HepG2 (cell line): ENCODE data around the gene XPO5. TPM values are rescaled to one million over a fixed set of nuclear protein-coding genes. Genes with fewer than 3 reads are reported as not detected.
A peak's percentile ranks its signal among the peaks of the same experiment; 100 is the strongest.

Source experiments
- KDM5A ChIP-seq: fragments of 200-600 bp; sonication (generic); IDR thresholded peaks from 2 replicates; pipeline ENCODE4 v1.7.0; 2018; ENCODE audit warnings: antibody characterized with exemption, mild to moderate bottlenecking, low read length, borderline replicate concordance
- TGIF2 ChIP-seq: IDR thresholded peaks from 2 replicates; pipeline ENCODE4 v1.6.1; 2016; ENCODE audit warnings: control low read depth, missing compliant biosample characterization
- U2AF2 ChIP-seq: fragments of 200-400 bp; formaldehyde crosslinking; IDR thresholded peaks from 2 replicates; pipeline ENCODE4 v1.6.1; 2017; ENCODE audit warnings: low read depth, mild to moderate bottlenecking, low read length
- ZBTB7A ChIP-seq: sonication (generic); formaldehyde crosslinking; IDR thresholded peaks from 2 replicates; pipeline ENCODE4 v1.8.0; 2022; ENCODE audit warnings: mild to moderate bottlenecking, missing genetic modification reagents
- ZIK1 ChIP-seq: sonication (generic); formaldehyde crosslinking; IDR thresholded peaks from 2 replicates; pipeline ENCODE4 v1.5.0; 2020; ENCODE audit warnings: mild to moderate bottlenecking, low read depth, missing genetic modification reagents, borderline replicate concordance
- ZMYM2 ChIP-seq: sonication (generic); formaldehyde crosslinking; IDR thresholded peaks from 2 replicates; pipeline ENCODE4 v1.8.0; 2022; ENCODE audit warnings: mild to moderate bottlenecking, missing genetic modification reagents
- polyA plus RNA-seq, 8 experiments: library from polyadenylated mRNA; depleted of rRNA in 3 of 8; stranded (reverse) in 7 of 8; unstranded in 1 of 8; fragments of >200 nt; fragmentation: Illumina TruSeq in 4 of 8; extraction: Trizol in 4 of 8; gene quantifications; 2 replicates each; pipeline versions ENCODE4 v1.2.1 to v1.2.3, GENCODE V29; 2011 to 2016; ENCODE audit warnings: low read depth in 4 of 8, missing spikeins in 1 of 8, mixed read lengths in 1 of 8; ENCODE audit not compliant: insufficient read depth in 1 of 8
- total RNA-seq, 5 experiments: library from RNA; depleted of rRNA; stranded (reverse); fragments of >200 nt; fragmentation: Illumina TruSeq; extraction: Trizol; gene quantifications; 2 replicates each; pipeline ENCODE4 v1.2.3, GENCODE V29; 2016; ENCODE audit warnings: low read depth in 1 of 5
- TF ChIP-seq, protein P1 (sequence below): IDR thresholded peaks from 2 replicates; pipeline ENCODE4 v1.6.1; 2016; ENCODE audit warnings: low read depth, control low read depth
- TF ChIP-seq, protein P2 (sequence below): sonication (generic); formaldehyde crosslinking; IDR thresholded peaks from 2 replicates; pipeline ENCODE4 v1.4.0; 2020; ENCODE audit warnings: mild to moderate bottlenecking, missing genetic modification reagents, borderline replicate concordance
- TF ChIP-seq, protein P3 (sequence below): sonication (generic); formaldehyde crosslinking; IDR thresholded peaks from 2 replicates; pipeline ENCODE4 v1.5.0; 2020; ENCODE audit warnings: mild to moderate bottlenecking, missing genetic modification reagents
- TF ChIP-seq, protein P4 (sequence below): sonication (generic); formaldehyde crosslinking; IDR thresholded peaks from 2 replicates; pipeline ENCODE4 v1.8.1; 2023; ENCODE audit warnings: mild to moderate bottlenecking, missing genetic modification reagents
- TF ChIP-seq, protein P5 (sequence below): IDR thresholded peaks from 2 replicates; pipeline ENCODE4 v1.6.1; 2018; ENCODE audit warnings: missing genetic modification reagents
- TF ChIP-seq, protein P6 (sequence below): sonication (generic); formaldehyde crosslinking; IDR thresholded peaks from 2 replicates; pipeline ENCODE4 v1.4.0; 2020; ENCODE audit warnings: mild to moderate bottlenecking, missing genetic modification reagents, borderline replicate concordance
- TF ChIP-seq, protein P7 (sequence below): sonication (generic); formaldehyde crosslinking; IDR thresholded peaks from 2 replicates; pipeline ENCODE4 v1.8.0; 2022; ENCODE audit warnings: missing genetic modification reagents, low read depth, mild to moderate bottlenecking, borderline replicate concordance

The XPO5 gene
- total and polyA plus RNA-seq, 2 of the 13 experiments (the other 11 are each of a cell fraction or from before 2014, with no cell fraction given): 52.2 to 68.0 TPM

DNA sequence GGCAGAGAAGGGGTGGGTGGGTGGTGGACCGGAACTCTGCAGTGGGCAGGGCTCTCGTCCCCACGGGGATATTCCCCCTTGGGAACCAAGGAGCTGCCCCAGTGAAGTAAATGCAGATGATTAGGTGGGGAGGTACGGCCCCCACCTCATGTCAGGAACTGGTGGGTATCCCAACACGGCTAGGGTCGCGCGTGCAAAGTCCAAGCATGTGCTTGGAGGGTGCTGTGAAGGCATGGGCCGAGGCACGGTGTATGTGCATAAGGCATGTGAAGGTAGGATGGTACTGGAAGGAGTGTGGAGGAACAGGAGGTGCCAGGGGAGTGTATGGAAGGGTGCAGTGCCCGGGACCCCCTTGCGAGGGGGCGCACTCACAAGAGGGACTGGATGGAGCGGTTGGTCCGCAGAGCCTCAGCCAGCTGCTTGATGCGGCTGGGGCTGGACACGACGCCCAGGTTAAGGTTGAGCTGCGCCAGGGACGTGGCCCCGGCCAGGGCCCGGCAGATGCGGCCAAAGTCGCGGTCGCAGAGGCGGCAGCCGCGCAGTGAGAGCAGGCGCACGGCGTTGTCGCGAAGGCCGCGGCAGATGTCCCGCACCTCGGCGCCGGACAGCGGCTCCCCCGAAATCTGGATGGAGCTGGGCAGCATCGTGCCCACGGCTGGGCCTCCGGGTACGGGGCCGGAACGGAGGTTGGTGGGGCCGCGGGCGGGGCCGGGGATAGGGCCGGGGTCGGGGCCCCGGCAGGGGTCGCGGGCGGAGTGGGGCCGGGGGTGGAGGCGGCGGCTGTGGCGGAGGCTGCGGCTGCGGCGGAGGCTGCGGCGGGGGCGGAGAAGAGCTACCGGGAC, 66.5 kb downstream of the XPO5 start (continued):
- TF ChIP-seq U2AF2 (no peak), ZIK1 (peak; percentile 55; the same call in 1 of the 2 replicates), ZMYM2 (CRISPR knock-in tag) (0 out of 2 replicates have a peak, but pooled peaks have one; percentile 21), KDM5A (no peak), TGIF2 (CRISPR knock-in tag) (no peak), ZBTB7A (CRISPR knock-in tag) (peak; percentile 69)
- TF ChIP-seq, protein P1, sequence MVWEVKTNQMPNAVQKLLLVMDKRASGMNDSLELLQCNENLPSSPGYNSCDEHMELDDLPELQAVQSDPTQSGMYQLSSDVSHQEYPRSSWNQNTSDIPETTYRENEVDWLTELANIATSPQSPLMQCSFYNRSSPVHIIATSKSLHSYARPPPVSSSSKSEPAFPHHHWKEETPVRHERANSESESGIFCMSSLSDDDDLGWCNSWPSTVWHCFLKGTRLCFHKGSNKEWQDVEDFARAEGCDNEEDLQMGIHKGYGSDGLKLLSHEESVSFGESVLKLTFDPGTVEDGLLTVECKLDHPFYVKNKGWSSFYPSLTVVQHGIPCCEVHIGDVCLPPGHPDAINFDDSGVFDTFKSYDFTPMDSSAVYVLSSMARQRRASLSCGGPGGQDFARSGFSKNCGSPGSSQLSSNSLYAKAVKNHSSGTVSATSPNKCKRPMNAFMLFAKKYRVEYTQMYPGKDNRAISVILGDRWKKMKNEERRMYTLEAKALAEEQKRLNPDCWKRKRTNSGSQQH (CRISPR knock-in tag): no peak
- TF ChIP-seq, protein P2, sequence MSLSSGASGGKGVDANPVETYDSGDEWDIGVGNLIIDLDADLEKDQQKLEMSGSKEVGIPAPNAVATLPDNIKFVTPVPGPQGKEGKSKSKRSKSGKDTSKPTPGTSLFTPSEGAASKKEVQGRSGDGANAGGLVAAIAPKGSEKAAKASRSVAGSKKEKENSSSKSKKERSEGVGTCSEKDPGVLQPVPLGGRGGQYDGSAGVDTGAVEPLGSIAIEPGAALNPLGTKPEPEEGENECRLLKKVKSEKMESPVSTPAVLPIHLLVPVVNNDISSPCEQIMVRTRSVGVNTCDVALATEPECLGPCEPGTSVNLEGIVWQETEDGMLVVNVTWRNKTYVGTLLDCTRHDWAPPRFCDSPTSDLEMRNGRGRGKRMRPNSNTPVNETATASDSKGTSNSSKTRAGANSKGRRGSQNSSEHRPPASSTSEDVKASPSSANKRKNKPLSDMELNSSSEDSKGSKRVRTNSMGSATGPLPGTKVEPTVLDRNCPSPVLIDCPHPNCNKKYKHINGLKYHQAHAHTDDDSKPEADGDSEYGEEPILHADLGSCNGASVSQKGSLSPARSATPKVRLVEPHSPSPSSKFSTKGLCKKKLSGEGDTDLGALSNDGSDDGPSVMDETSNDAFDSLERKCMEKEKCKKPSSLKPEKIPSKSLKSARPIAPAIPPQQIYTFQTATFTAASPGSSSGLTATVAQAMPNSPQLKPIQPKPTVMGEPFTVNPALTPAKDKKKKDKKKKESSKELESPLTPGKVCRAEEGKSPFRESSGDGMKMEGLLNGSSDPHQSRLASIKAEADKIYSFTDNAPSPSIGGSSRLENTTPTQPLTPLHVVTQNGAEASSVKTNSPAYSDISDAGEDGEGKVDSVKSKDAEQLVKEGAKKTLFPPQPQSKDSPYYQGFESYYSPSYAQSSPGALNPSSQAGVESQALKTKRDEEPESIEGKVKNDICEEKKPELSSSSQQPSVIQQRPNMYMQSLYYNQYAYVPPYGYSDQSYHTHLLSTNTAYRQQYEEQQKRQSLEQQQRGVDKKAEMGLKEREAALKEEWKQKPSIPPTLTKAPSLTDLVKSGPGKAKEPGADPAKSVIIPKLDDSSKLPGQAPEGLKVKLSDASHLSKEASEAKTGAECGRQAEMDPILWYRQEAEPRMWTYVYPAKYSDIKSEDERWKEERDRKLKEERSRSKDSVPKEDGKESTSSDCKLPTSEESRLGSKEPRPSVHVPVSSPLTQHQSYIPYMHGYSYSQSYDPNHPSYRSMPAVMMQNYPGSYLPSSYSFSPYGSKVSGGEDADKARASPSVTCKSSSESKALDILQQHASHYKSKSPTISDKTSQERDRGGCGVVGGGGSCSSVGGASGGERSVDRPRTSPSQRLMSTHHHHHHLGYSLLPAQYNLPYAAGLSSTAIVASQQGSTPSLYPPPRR: 0 out of 2 replicates have a peak, but pooled peaks have one; percentile 10
- TF ChIP-seq, protein P3, sequence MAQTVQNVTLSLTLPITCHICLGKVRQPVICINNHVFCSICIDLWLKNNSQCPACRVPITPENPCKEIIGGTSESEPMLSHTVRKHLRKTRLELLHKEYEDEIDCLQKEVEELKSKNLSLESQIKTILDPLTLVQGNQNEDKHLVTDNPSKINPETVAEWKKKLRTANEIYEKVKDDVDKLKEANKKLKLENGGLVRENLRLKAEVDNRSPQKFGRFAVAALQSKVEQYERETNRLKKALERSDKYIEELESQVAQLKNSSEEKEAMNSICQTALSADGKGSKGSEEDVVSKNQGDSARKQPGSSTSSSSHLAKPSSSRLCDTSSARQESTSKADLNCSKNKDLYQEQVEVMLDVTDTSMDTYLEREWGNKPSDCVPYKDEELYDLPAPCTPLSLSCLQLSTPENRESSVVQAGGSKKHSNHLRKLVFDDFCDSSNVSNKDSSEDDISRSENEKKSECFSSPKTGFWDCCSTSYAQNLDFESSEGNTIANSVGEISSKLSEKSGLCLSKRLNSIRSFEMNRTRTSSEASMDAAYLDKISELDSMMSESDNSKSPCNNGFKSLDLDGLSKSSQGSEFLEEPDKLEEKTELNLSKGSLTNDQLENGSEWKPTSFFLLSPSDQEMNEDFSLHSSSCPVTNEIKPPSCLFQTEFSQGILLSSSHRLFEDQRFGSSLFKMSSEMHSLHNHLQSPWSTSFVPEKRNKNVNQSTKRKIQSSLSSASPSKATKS (CRISPR knock-in tag): no peak
- TF ChIP-seq, protein P4, sequence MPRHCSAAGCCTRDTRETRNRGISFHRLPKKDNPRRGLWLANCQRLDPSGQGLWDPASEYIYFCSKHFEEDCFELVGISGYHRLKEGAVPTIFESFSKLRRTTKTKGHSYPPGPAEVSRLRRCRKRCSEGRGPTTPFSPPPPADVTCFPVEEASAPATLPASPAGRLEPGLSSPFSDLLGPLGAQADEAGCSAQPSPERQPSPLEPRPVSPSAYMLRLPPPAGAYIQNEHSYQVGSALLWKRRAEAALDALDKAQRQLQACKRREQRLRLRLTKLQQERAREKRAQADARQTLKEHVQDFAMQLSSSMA (CRISPR knock-in tag): 0 out of 2 replicates have a peak, but pooled peaks have one; percentile 43
- TF ChIP-seq, protein P5, sequence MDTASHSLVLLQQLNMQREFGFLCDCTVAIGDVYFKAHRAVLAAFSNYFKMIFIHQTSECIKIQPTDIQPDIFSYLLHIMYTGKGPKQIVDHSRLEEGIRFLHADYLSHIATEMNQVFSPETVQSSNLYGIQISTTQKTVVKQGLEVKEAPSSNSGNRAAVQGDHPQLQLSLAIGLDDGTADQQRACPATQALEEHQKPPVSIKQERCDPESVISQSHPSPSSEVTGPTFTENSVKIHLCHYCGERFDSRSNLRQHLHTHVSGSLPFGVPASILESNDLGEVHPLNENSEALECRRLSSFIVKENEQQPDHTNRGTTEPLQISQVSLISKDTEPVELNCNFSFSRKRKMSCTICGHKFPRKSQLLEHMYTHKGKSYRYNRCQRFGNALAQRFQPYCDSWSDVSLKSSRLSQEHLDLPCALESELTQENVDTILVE: no peak
- TF ChIP-seq, protein P6, sequence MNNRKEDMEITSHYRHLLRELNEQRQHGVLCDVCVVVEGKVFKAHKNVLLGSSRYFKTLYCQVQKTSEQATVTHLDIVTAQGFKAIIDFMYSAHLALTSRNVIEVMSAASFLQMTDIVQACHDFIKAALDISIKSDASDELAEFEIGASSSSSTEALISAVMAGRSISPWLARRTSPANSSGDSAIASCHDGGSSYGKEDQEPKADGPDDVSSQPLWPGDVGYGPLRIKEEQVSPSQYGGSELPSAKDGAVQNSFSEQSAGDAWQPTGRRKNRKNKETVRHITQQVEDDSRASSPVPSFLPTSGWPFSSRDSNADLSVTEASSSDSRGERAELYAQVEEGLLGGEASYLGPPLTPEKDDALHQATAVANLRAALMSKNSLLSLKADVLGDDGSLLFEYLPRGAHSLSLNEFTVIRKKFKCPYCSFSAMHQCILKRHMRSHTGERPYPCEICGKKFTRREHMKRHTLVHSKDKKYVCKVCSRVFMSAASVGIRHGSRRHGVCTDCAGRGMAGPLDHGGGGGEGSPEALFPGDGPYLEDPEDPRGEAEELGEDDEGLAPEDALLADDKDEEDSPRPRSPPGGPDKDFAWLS (CRISPR knock-in tag): 0 out of 2 replicates have a peak, but pooled peaks have one; percentile 57
- TF ChIP-seq, protein P7, sequence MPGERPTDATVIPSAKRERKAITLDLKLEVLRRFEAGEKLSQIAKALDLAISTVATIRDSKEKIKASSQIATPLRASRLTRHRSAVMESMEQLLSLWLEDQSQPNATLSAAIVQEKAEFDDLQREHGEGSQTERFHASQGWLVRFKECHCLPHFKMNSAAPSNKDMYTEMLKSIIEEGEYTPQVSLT: no peak
